DND-41 (cell line): ENCODE results near the gene FBXW11.

Experiments
- ATAC-seq: fragments of 200-7000 bp; cut with Tn5 transposase; 3 replicates; pipeline ENCODE4 v1.9.1; 2021; ENCODE audit warnings: low read depth; ENCODE audit not compliant: insufficient read depth
- DNase-seq: peaks from one replicate; pipeline ENCODE4 v3.0.0-alpha.2; 2020
- H2AFZ ChIP-seq: 2 replicates; pipeline ENCODE4 v1.6.0; 2012; ENCODE audit warnings: low read depth, low read length
- H3K27ac ChIP-seq: 2 replicates; pipeline ENCODE4 v1.5.1; 2012; ENCODE audit warnings: low read length, inconsistent platforms
- H3K27me3 ChIP-seq: fragments of 200-600 bp; sonication (generic); 2 replicates; pipeline ENCODE4 v1.6.0; 2012; ENCODE audit warnings: low read length, mild to moderate bottlenecking, inconsistent platforms; ENCODE audit not compliant: insufficient read depth, poor library complexity
- H3K36me3 ChIP-seq: 2 replicates; pipeline ENCODE4 v1.5.1; 2012; ENCODE audit warnings: low read length, inconsistent platforms; ENCODE audit not compliant: insufficient read depth
- H3K4me1 ChIP-seq: 2 replicates; pipeline ENCODE4 v1.5.1; 2012; ENCODE audit warnings: mild to moderate bottlenecking, low read length; ENCODE audit not compliant: insufficient read depth
- H3K4me2 ChIP-seq: 2 replicates; pipeline ENCODE4 v1.6.0; 2012; ENCODE audit warnings: mild to moderate bottlenecking, moderate library complexity, low read length, inconsistent platforms; ENCODE audit not compliant: insufficient read depth
- H3K4me3 ChIP-seq, 2 experiments: fragments of 200-600 bp in 1 of 2; shearing (Covaris generic) in 1 of 2; 2 replicates each; pipeline ENCODE4 v1.5.1; 2012 to 2016; ENCODE audit warnings: inconsistent platforms in 2 of 2, low read length in 2 of 2, mild to moderate bottlenecking in 2 of 2, low read depth in 1 of 2, moderate library complexity in 1 of 2
- H3K79me2 ChIP-seq: 2 replicates; pipeline ENCODE4 v1.6.0; 2012; ENCODE audit warnings: low read length, inconsistent platforms; ENCODE audit not compliant: insufficient read depth
- H3K9ac ChIP-seq: 2 replicates; pipeline ENCODE4 v1.6.0; 2012; ENCODE audit warnings: low read depth, mild to moderate bottlenecking, inconsistent platforms, low read length, moderate library complexity
- H3K9me3 ChIP-seq: 2 replicates; pipeline ENCODE4 v1.5.1; 2012; ENCODE audit warnings: low read length, moderate library complexity, mild to moderate bottlenecking, inconsistent platforms; ENCODE audit not compliant: insufficient read depth, severe bottlenecking
- H4K20me1 ChIP-seq: 2 replicates; pipeline ENCODE4 v1.6.0; 2012; ENCODE audit warnings: low read length; ENCODE audit not compliant: insufficient read depth
- CTCF ChIP-seq: IDR thresholded peaks from 2 replicates; pipeline ENCODE4 v1.5.1; 2012; ENCODE audit warnings: borderline replicate concordance, low read length, moderate library complexity, mild to moderate bottlenecking; ENCODE audit not compliant: poor library complexity, severe bottlenecking; ENCODE audit errors: extremely low read depth
- EZH2 ChIP-seq: IDR thresholded peaks from 3 replicates; pipeline ENCODE4 v1.6.1; 2012; ENCODE audit warnings: borderline replicate concordance, low read depth, mild to moderate bottlenecking, moderate library complexity, low read length, inconsistent platforms; ENCODE audit not compliant: severe bottlenecking

FBXW11 gene

GRCh38 chr5:171852255-171852681 is 154.2 kb downstream of the FBXW11 start:
- Histone ChIP-seq H3K9me3 (no peaks in the 10 kb centered on the region), H3K27me3 (no peaks in the 10 kb centered on the region), H3K4me2 (no peak overlapping the region), H3K79me2 (no peaks in the 10 kb centered on the region), H3K4me3 (no peak overlapping the region), H3K4me1 (no peaks in the 10 kb centered on the region), H4K20me1 (0 out of 2 replicates have a peak, but pooled peaks cover 2% of the 10 kb centered on the region), H2AFZ (no peak overlapping the region), H3K36me3 (no peaks in the 10 kb centered on the region), H3K9ac (no peak overlapping the region), H3K27ac (no peak overlapping the region)
- no peak for ATAC-seq
- DNase-seq, result no peak
- no peak for TF ChIP-seq EZH2
- TF ChIP-seq CTCF, result no peak

GRCh38 chr5:171851251-171851650 is 155.2 kb downstream of the FBXW11 start:
- no peak for ATAC-seq
- Histone ChIP-seq H3K27ac (no peak overlapping the region), H3K9ac (no peak overlapping the region)

GRCh38 chr5:171850324-171850947 is 156.0 kb downstream of the FBXW11 start:
- Histone ChIP-seq H3K4me2 (no peak overlapping the region), H4K20me1 (0 out of 2 replicates have a peak, but pooled peaks cover 2% of the 10 kb centered on the region), H3K36me3 (no peaks in the 10 kb centered on the region), H3K4me3 (no peak overlapping the region), H2AFZ (no peak overlapping the region), H3K27ac (no peak overlapping the region), H3K9me3 (no peaks in the 10 kb centered on the region), H3K9ac (no peak overlapping the region), H3K27me3 (no peaks in the 10 kb centered on the region), H3K79me2 (no peaks in the 10 kb centered on the region), H3K4me1 (no peaks in the 10 kb centered on the region)
- 0 out of 3 replicates have a peak, but pooled peaks have one; percentile 54 for ATAC-seq
- peak; percentile 57 for TF ChIP-seq CTCF
- no peak for TF ChIP-seq EZH2
- DNase-seq, result no peak

More at GRCh38 chr5:171851251-171851650, 155.2 kb downstream of the FBXW11 start:
- Histone ChIP-seq H3K4me1 (no peaks in the 10 kb centered on the region), H3K79me2 (no peaks in the 10 kb centered on the region), H2AFZ (no peak overlapping the region), H3K9me3 (no peaks in the 10 kb centered on the region), H4K20me1 (0 out of 2 replicates have a peak, but pooled peaks cover 2% of the 10 kb centered on the region), H3K4me2 (no peak overlapping the region), H3K27me3 (no peaks in the 10 kb centered on the region), H3K4me3 (no peak overlapping the region), H3K36me3 (no peaks in the 10 kb centered on the region)
- DNase-seq, result no peak
- TF ChIP-seq CTCF (no peak), EZH2 (no peak)
